GM19455 (cell line): ENCODE measurements around the gene HSD11B1.
A peak's percentile ranks its signal among the peaks of the same experiment; 100 is the strongest.
"Not testable (repeated sequence)": the region's sequence is repeated elsewhere in the genome, so short reads cannot be mapped to it uniquely, and the experiment has no call there.

Experiments used
- ATAC-seq: cut with Tn5 transposase; IDR thresholded peaks from one replicate; pipeline ENCODE4 v1.9.1; 2021; ENCODE audit not compliant: unreplicated experiment

HSD11B1 gene

GRCh38 chr1:209689477-209689876 lies 15.2 kb upstream of the HSD11B1 start:
- no peak for ATAC-seq

GRCh38 chr1:209691237-209691636 lies 13.4 kb upstream of the HSD11B1 start:
- ATAC-seq: no peak

- no peak for ATAC-seq
These were observed 12.3 kb upstream of the HSD11B1 start for GRCh38 chr1:209692296-209692695.

GRCh38 chr1:209692745-209693504 lies 11.7 kb upstream of the HSD11B1 start:
- ATAC-seq: peak; percentile 76

- ATAC-seq: no peak
These were observed 8.0 kb upstream of the HSD11B1 start for GRCh38 chr1:209696673-209697072.

- no peak for ATAC-seq
These were observed 7.5 kb upstream of the HSD11B1 start for GRCh38 chr1:209697126-209697525.

GRCh38 chr1:209700686-209701085 lies 4.0 kb upstream of the HSD11B1 start:
- not testable (repeated sequence) for ATAC-seq

GRCh38 chr1:209702832-209703231 lies 1.8 kb upstream of the HSD11B1 start:
- ATAC-seq: no peak

GRCh38 chr1:209703834-209704504 lies 677 bp upstream of the HSD11B1 start:
- ATAC-seq: peak; percentile 71

- ATAC-seq: no peak
These were observed 470 bp downstream of the HSD11B1 start for GRCh38 chr1:209705033-209705598.

- no peak for ATAC-seq
These were observed 2.0 kb downstream of the HSD11B1 start for GRCh38 chr1:209706622-209707021.

- ATAC-seq: no peak
These were observed 2.7 kb downstream of the HSD11B1 start for GRCh38 chr1:209707308-209707707.

- no peak for ATAC-seq
These were observed 3.7 kb downstream of the HSD11B1 start for GRCh38 chr1:209708297-209708696.

- no peak for ATAC-seq
These were observed 5.4 kb downstream of the HSD11B1 start for GRCh38 chr1:209710093-209710492.

- no peak for ATAC-seq
These were observed 6.2 kb downstream of the HSD11B1 start for GRCh38 chr1:209710847-209711246.

GRCh38 chr1:209714338-209714737 lies 9.7 kb downstream of the HSD11B1 start:
- ATAC-seq: no peak

GRCh38 chr1:209715314-209715713 lies 10.7 kb downstream of the HSD11B1 start:
- no peak for ATAC-seq

- no peak for ATAC-seq
These were observed 13.2 kb downstream of the HSD11B1 start for GRCh38 chr1:209717818-209718217.

- ATAC-seq: no peak
These were observed 15.7 kb downstream of the HSD11B1 start for GRCh38 chr1:209720326-209720725.

- ATAC-seq: no peak
These were observed 16.2 kb downstream of the HSD11B1 start for GRCh38 chr1:209720826-209721225.

- no peak for ATAC-seq
These were observed 16.7 kb downstream of the HSD11B1 start for GRCh38 chr1:209721323-209721722.

- ATAC-seq: no peak
These were observed 18.6 kb downstream of the HSD11B1 start for GRCh38 chr1:209723265-209723664.
